GM21447 (cell line): ENCODE measurements around the gene KXD1.
A peak's percentile ranks its signal among the peaks of the same experiment; 100 is the strongest.
"Not testable (repeated sequence)": the region's sequence is repeated elsewhere in the genome, so short reads cannot be mapped to it uniquely, and the experiment has no call there.

Experiments used
- ATAC-seq: cut with Tn5 transposase; IDR thresholded peaks from one replicate; pipeline ENCODE4 v1.9.1; 2021; ENCODE audit not compliant: unreplicated experiment

KXD1 gene, protein sequence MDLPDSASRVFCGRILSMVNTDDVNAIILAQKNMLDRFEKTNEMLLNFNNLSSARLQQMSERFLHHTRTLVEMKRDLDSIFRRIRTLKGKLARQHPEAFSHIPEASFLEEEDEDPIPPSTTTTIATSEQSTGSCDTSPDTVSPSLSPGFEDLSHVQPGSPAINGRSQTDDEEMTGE

GRCh38 chr19:18557411-18558201 lies at the start of gene KXD1:
KXD1 (plus strand) TSS chr19:18557870; CDS start chr19:18562057, 4,187 bp downstream.
- peak; percentile 81 for ATAC-seq

- no peak for ATAC-seq
Measured at GRCh38 chr19:18508585-18508984, 49.1 kb upstream of the KXD1 start.

DNA sequence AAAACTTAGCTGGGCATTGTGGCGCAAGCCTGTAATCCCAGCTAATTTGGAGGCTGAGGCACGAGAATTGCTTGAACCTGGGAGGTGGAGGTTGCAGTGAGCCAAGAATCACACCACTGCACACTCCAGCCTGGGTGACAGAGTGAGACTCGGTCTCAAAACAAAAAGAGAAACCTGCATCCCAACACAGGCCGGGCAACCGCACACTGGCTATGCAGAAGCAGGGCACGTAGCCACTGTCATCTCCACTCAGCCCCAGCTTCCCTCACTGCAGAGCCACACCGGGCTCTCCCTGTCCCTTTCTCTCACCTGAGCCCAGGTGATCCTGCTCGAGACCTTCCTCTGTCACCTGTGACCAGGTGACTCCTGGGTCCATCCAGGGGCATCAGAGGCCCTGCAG lies 47.5 kb upstream of the KXD1 start:
- no peak for ATAC-seq

DNA sequence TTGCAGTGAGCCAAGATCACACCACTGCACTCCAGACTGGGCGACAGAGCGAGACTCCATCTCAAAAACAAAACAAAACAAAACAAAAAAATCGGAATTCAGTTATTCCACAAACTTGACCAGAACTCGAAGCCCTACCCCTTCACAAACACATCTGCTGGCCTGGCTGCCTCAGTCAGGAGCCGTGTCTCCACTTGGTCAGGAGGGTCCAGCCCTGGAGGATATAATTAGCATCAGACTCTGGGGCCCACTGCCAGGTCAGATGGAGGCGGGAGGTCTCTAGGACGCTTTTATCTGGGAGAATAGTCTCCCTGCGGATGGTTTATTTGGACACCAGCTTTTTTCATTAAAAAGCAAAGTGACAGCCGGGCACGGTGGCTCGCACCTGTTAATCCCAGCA lies 43.8 kb upstream of the KXD1 start:
- no peak for ATAC-seq

DNA sequence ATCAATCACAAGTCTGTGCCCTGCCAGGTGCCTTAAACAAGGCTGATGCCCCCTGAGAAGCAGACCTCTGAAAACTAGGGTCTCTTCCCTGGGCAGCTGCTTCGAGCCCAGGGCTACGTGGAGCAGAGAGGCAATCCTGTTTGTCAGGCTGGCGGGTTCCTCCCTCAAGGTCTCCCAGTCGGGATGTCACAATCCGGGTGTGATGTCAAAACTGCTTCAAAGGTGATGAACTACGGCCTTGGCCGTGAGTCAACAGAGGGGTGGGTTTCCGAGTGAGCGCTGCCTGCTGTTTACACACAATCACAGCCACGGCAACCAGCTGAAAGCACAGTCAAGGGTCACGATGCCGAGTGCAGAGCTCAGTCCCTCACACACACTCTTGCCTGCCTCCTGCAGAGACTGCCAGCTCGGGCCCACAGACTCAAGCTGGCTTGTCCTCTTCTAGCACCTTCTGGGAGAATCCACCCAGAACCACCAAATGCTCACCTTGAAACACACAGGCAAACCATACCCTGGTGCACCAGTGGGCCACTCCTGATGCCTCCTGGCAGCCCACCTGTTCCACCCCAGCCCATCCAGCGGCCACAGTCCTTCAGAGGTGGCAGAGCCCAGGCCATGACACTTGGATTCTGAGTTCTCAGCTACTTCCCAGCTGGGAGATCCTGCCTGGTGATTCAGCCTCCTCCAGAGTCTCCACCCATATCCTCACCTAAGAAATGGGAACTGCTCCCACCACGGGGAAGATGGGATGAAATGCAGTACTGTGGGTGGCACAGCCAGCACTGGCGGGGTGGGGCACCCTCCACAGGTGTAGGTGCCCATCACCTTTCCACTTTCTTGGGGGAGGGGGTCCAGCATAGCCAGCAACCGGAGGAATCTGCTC lies 42.6 kb upstream of the KXD1 start:
- no peak for ATAC-seq

- no peak for ATAC-seq
Measured at GRCh38 chr19:18515959-18516358, 41.7 kb upstream of the KXD1 start.

- no peak for ATAC-seq
Measured at GRCh38 chr19:18517606-18518005, 40.1 kb upstream of the KXD1 start.

DNA sequence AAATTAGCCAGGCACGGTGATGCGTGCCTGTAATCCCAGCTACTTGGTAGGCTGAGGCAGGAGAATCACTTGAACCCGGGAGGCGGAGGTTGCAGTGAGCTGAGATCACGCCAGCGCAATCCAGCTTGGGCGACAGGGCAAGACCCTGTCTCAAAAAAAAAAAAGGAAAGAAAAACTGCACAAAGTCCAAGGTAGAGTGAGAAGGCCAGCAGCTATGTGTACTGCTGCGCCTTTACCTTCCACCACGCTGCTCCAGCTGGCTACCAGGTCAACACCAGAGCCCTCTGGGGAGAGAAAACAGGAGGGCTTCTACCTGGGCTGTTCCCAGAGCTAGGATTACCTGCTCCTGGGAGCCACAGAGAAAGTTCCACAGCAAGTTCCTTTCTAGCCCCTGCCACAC lies 39.0 kb upstream of the KXD1 start:
- no peak for ATAC-seq

GRCh38 chr19:18519962-18520847 lies 37.5 kb upstream of the KXD1 start:
- no peak for ATAC-seq

GRCh38 chr19:18520848-18521691 lies 36.6 kb upstream of the KXD1 start:
- ATAC-seq: peak; percentile 19

DNA sequence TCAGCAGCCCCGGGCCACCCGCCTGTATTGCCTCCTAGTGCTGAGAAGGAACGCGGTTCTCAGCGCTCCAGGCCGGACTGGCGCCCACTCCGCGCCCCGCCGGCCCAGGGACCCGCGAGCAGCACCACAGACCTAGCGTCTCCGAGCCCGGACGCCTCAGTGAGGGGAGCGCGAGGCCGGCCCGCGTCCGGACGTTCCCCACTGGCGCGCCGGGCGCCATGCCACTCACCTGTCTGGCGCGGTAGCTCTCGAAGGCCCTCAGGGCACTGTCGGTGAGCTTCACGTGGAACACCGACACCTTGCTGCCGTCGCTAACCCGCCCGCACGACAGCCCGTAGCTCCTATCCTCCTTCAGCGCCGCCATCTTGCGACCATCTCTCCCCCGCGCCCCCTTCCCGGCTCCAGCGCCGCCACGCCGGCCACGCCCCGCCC lies 36.0 kb upstream of the KXD1 start, which contains the start of gene ELL:
TSS of gene ELL (minus strand) at position 379 of the 432 bp plus-strand sequence. CDS start at position 364, 15 bp downstream.
- peak; percentile 0 for ATAC-seq

GRCh38 chr19:18522124-18522861 lies 35.4 kb upstream of the KXD1 start:
- peak; percentile 87 for ATAC-seq

DNA sequence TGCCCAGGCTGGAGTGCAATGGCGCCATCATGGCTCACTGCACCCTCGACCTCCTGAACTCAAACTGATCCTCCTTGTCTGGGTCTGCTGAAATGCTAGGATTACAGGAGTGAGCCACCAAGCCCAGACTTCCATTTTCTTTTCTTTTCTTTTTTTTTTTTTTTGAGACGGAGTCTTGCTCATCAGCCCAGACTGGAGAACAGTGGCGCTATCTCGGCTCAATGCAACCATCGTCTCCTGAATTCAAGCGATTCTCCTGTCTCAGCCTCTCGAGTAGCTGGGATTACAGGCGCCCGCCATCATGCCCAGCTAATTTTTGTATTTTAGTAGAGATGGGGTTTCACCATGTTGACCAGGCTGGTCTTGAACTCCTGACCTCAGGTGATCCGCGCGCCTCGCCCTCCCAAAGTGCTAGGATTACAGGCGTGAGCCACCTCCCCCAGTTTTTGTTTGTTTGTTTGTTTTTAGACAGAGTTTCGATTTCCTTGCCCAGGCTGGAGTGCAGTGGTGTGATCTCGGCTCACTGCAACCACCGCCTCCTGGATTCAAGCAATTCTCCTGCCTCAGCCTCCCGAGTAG lies 34.7 kb upstream of the KXD1 start:
- not testable (repeated sequence) for ATAC-seq

DNA sequence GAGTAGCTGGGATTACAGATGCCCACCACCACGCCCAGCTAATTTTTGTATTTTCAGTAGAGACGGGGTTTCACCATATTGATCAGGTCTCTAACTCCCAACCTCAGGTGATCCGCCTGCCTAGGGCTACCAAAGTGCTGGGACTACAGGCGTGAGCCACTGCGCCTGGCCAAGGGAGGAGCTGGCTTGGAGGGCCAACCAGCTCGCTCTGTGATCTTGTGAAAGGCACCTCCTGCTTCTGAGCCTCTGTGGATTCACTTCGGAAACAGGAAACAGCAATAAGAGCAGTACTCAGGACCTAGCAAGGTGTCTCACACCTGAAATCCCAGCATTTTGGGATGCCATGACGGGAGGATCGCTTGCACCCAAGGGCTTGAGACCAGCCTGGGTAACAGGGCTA lies 33.8 kb upstream of the KXD1 start:
- no peak for ATAC-seq

DNA sequence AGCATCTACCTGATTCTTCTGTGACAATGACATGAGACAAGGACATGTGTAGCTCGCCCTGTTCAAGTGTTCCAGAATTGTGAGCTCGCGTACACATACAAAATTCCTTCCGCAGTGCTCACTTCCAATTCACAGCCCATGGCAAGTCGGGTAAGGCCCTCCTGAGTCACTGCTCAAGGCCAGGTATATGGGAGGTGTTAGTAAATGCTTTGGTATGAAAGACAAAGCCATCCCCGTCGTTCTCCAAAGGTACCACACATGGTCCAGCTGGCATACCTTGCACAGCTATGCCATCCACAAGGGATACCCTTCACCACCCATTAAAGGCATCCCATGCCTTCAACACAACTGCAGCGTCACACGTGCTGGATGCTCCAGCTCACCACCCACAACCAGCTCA lies 31.4 kb upstream of the KXD1 start:
- no peak for ATAC-seq

GRCh38 chr19:18529782-18530181 lies 27.9 kb upstream of the KXD1 start:
- no peak for ATAC-seq

- ATAC-seq: no peak
Measured at GRCh38 chr19:18531485-18531884, 26.2 kb upstream of the KXD1 start.

- no peak for ATAC-seq
Measured at GRCh38 chr19:18532168-18532890, 25.3 kb upstream of the KXD1 start.
